Measurements from ENCODE around the gene MYRIP.

Gene MYRIP

GRCh38 chr3:40291471-40291870, 482.1 kb downstream of the MYRIP start:
- Histone ChIP-seq H3K9me3 (no peaks in the 10 kb centered on the region), H3K27ac (no peak overlapping the region), H3K36me3 (peaks cover 3% of the 10 kb centered on the region), H3K4me3 (ENCODE audit: low read depth in 1 of 2, low read length in 1 of 2) (no peak overlapping the region), H3K4me1 (ENCODE audit: control insufficient read depth in 1 of 2, insufficient read depth in 1 of 2, low read depth in 1 of 2, low read length in 1 of 2) (no peaks in the 10 kb centered on the region), H3K27me3 (no peaks in the 10 kb centered on the region)
- TF ChIP-seq CTCF (IDR thresholded peaks at IDR 0.05): no peak

- TF ChIP-seq CTCF (IDR thresholded peaks at IDR 0.05): no peak
- Histone ChIP-seq H3K4me3 (ENCODE audit: low read depth in 1 of 2, low read length in 1 of 2) (no peak overlapping the region), H3K27me3 (no peaks in the 10 kb centered on the region), H3K9me3 (no peaks in the 10 kb centered on the region), H3K27ac (no peak overlapping the region), H3K36me3 (peaks cover 3% of the 10 kb centered on the region), H3K4me1 (ENCODE audit: control insufficient read depth in 1 of 2, insufficient read depth in 1 of 2, low read depth in 1 of 2, low read length in 1 of 2) (no peaks in the 10 kb centered on the region)
Observed at GRCh38 chr3:40292637-40293349, 483.4 kb downstream of the MYRIP start.

GRCh38 chr3:40294434-40294833, 485.0 kb downstream of the MYRIP start:
- H3K4me3 ChIP-seq (ENCODE audit: low read depth in 1 of 2, low read length in 1 of 2): no peak overlapping the region

GRCh38 chr3:40298075-40298474, 488.7 kb downstream of the MYRIP start:
- TF ChIP-seq CTCF (IDR thresholded peaks at IDR 0.05): no peak
- Histone ChIP-seq H3K4me1 (ENCODE audit: control insufficient read depth in 1 of 2, insufficient read depth in 1 of 2, low read depth in 1 of 2, low read length in 1 of 2) (peaks cover 29 to 38% of the 10 kb centered on the region in 2 experiments), H3K36me3 (peaks cover 3% of the 10 kb centered on the region), H3K4me3 (ENCODE audit: low read depth in 1 of 2, low read length in 1 of 2) (no peak overlapping the region), H3K27ac (peak overlapping the region; percentile 80), H3K9me3 (no peaks in the 10 kb centered on the region), H3K27me3 (no peaks in the 10 kb centered on the region)

More at GRCh38 chr3:40294434-40294833, 485.0 kb downstream of the MYRIP start:
- TF ChIP-seq CTCF (IDR thresholded peaks at IDR 0.05): no peak
- H3K27ac ChIP-seq: no peak overlapping the region
- peaks cover 3% of the 10 kb centered on the region for H3K36me3 ChIP-seq
- H3K4me1 ChIP-seq (ENCODE audit: control insufficient read depth in 1 of 2, insufficient read depth in 1 of 2, low read depth in 1 of 2, low read length in 1 of 2): peaks cover 10 to 16% of the 10 kb centered on the region in 2 experiments
- no peaks in the 10 kb centered on the region for H3K27me3 ChIP-seq
- no peaks in the 10 kb centered on the region for H3K9me3 ChIP-seq

GRCh38 chr3:40299130-40299720, 489.8 kb downstream of the MYRIP start:
- H3K27me3 ChIP-seq: no peaks in the 10 kb centered on the region
- no peak for TF ChIP-seq CTCF (IDR thresholded peaks at IDR 0.05)
- H3K9me3 ChIP-seq: no peaks in the 10 kb centered on the region
- H3K4me3 ChIP-seq (ENCODE audit: low read depth in 1 of 2, low read length in 1 of 2): peak overlapping the region; percentile 1 to 49
- peaks cover 3% of the 10 kb centered on the region for H3K36me3 ChIP-seq
- H3K27ac ChIP-seq: peak overlapping the region; percentile 80
- peaks cover 29 to 38% of the 10 kb centered on the region in 2 experiments for H3K4me1 ChIP-seq (ENCODE audit: control insufficient read depth in 1 of 2, insufficient read depth in 1 of 2, low read depth in 1 of 2, low read length in 1 of 2)
